ENCODE data around the gene ACOT12.

The ACOT12 gene

GRCh38 chr5:81395262-81395661 lies 1.3 kb upstream of the ACOT12 start:
- no peaks in the 10 kb centered on the region for H3K9me3 ChIP-seq (ENCODE audit: insufficient read depth, low read length)
- H3K36me3 ChIP-seq (replicated peaks; ENCODE audit: low read depth, low read length) = no peaks in the 10 kb centered on the region
- no peak overlapping the region for H3K9ac ChIP-seq (ENCODE audit: low read length)
- no peaks in the 10 kb centered on the region for H4K20me1 ChIP-seq (ENCODE audit: insufficient read depth, low read length)
- H2AFZ ChIP-seq (ENCODE audit: low read depth, low read length) = no peak overlapping the region
- H3K79me2 ChIP-seq (ENCODE audit: low read length) = no peaks in the 10 kb centered on the region
- no peak overlapping the region for H3K27ac ChIP-seq (ENCODE audit: low read length)
- H3K4me1 ChIP-seq (ENCODE audit: low read length) = no peaks in the 10 kb centered on the region
- no peak overlapping the region for H3K4me3 ChIP-seq (ENCODE audit: low read length)
- TF ChIP-seq EZH2phosphoT487 (IDR thresholded peaks at IDR 0.05; ENCODE audit: low read depth) = no peak
- H3K27me3 ChIP-seq (ENCODE audit: low read depth, low read length) = no peaks in the 10 kb centered on the region
- no peak overlapping the region for H3K4me2 ChIP-seq (ENCODE audit: low read length)

GRCh38 chr5:81393430-81393782 lies 528 bp downstream of the ACOT12 start:
- Histone ChIP-seq H3K27ac (ENCODE audit: low read length) (no peak overlapping the region), H3K27me3 (ENCODE audit: low read depth, low read length) (no peaks in the 10 kb centered on the region), H3K9ac (ENCODE audit: low read length) (no peak overlapping the region), H3K79me2 (ENCODE audit: low read length) (no peaks in the 10 kb centered on the region), H3K4me3 (ENCODE audit: low read length) (no peak overlapping the region), H3K36me3 (replicated peaks; ENCODE audit: low read depth, low read length) (no peaks in the 10 kb centered on the region), H2AFZ (ENCODE audit: low read depth, low read length) (no peak overlapping the region), H4K20me1 (ENCODE audit: insufficient read depth, low read length) (no peaks in the 10 kb centered on the region), H3K4me2 (ENCODE audit: low read length) (no peak overlapping the region), H3K4me1 (ENCODE audit: low read length) (no peaks in the 10 kb centered on the region), H3K9me3 (ENCODE audit: insufficient read depth, low read length) (no peaks in the 10 kb centered on the region)
- TF ChIP-seq CTCF (IDR thresholded peaks at IDR 0.05; ENCODE audit: low read depth, low read length) = no peak
- no peak for TF ChIP-seq EZH2phosphoT487 (IDR thresholded peaks at IDR 0.05; ENCODE audit: low read depth)

GRCh38 chr5:81389025-81389424 lies 4.9 kb downstream of the ACOT12 start:
- Histone ChIP-seq H3K9ac (ENCODE audit: low read length) (no peak overlapping the region), H3K4me1 (ENCODE audit: low read length) (no peaks in the 10 kb centered on the region), H3K79me2 (ENCODE audit: low read length) (no peaks in the 10 kb centered on the region), H4K20me1 (ENCODE audit: insufficient read depth, low read length) (no peaks in the 10 kb centered on the region), H3K27me3 (ENCODE audit: low read depth, low read length) (no peaks in the 10 kb centered on the region), H3K27ac (ENCODE audit: low read length) (no peak overlapping the region), H3K4me3 (ENCODE audit: low read length) (no peak overlapping the region), H2AFZ (ENCODE audit: low read depth, low read length) (no peak overlapping the region), H3K36me3 (replicated peaks; ENCODE audit: low read depth, low read length) (no peaks in the 10 kb centered on the region), H3K4me2 (ENCODE audit: low read length) (no peak overlapping the region), H3K9me3 (ENCODE audit: insufficient read depth, low read length) (no peaks in the 10 kb centered on the region)
- TF ChIP-seq EZH2phosphoT487 (IDR thresholded peaks at IDR 0.05; ENCODE audit: low read depth) = no peak
- no peak for TF ChIP-seq CTCF (IDR thresholded peaks at IDR 0.05; ENCODE audit: low read depth, low read length)

- no peaks in the 10 kb centered on the region for H3K36me3 ChIP-seq (replicated peaks; ENCODE audit: low read depth, low read length)
These were observed 5.8 kb downstream of the ACOT12 start for GRCh38 chr5:81388169-81388568.

More at GRCh38 chr5:81388169-81388568, 5.8 kb downstream of the ACOT12 start:
- Histone ChIP-seq H3K4me2 (ENCODE audit: low read length) (no peak overlapping the region), H2AFZ (ENCODE audit: low read depth, low read length) (no peak overlapping the region), H3K4me3 (ENCODE audit: low read length) (no peak overlapping the region), H3K27me3 (ENCODE audit: low read depth, low read length) (no peaks in the 10 kb centered on the region), H4K20me1 (ENCODE audit: insufficient read depth, low read length) (no peaks in the 10 kb centered on the region), H3K9me3 (ENCODE audit: insufficient read depth, low read length) (no peaks in the 10 kb centered on the region), H3K79me2 (ENCODE audit: low read length) (no peaks in the 10 kb centered on the region), H3K4me1 (ENCODE audit: low read length) (no peaks in the 10 kb centered on the region), H3K27ac (ENCODE audit: low read length) (no peak overlapping the region), H3K9ac (ENCODE audit: low read length) (no peak overlapping the region)
- TF ChIP-seq EZH2phosphoT487 (IDR thresholded peaks at IDR 0.05; ENCODE audit: low read depth) (no peak), CTCF (IDR thresholded peaks at IDR 0.05; ENCODE audit: low read depth, low read length) (no peak)

Measured in OCI-LY3 (cell line).